ENCODE results near the gene ANKRD60. TPM values are rescaled to one million over a fixed set of nuclear protein-coding genes. Genes with fewer than 3 reads are reported as not detected.

The ANKRD60 gene
- total RNA-seq, 1 donor from 2014 or later = not detected

DNA sequence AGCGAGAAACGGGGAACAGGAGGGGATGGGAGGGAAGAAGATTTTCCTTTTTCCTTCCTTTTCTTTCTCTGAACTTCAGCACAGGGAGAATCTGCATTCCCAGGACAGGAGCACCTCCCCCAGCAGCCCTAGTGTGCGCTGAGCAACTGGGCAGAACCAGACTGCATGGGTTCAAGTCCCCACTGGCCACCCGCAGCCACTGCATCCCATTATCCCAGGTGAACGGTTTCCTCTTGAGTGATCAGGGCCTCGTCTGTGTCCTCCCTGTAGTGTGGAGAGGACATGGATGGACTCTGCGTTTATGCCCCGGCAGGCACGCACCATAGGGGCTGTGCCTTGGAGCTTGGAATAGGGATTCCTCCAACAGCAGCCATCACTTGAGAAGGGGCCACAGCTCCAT lies 53.0 kb downstream of the ANKRD60 start:
- no peak for DNase-seq (ENCODE audit: low read depth)
- no peak for TF ChIP-seq CTCF (conservative IDR thresholded peaks at IDR 0.05; ENCODE audit: low read depth, low read length)
- H3K4me3 ChIP-seq (ENCODE audit: low read depth, low read length) = no peak overlapping the region

DNA sequence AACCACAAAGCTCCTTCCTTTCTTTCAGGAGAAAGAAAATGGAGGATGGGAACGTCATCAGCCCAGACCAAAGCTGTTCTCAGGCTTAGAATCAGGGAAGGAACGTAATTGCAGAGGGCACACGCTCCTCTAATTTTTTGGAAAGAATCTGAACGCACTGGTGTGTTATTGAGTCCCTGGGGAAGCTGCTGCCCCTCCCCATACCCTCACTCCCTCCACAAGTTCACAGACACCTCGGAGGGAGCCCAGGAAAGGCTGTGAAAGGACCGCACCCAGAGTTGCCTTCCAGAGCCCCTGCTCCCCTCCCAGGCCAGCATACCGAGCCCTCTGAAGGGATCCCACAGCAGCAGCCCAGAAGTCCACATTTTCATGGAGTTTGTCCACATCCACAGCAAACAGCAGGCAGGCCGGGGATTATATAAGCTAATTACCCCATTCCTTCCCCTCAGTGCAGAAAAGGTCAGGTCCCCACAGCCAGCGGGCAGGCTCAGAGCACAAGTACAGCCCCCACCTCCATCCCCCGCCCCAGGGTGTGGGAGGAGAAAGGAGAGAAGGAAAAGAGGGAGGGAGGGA lies 53.7 kb downstream of the ANKRD60 start:
- DNase-seq (ENCODE audit: low read depth) = no peak
- no peak for TF ChIP-seq CTCF (conservative IDR thresholded peaks at IDR 0.05; ENCODE audit: low read depth, low read length)
- H3K4me3 ChIP-seq (ENCODE audit: low read depth, low read length) = no peak overlapping the region

GRCh38 chr20:58173930-58174707 lies 54.3 kb downstream of the ANKRD60 start:
- H3K4me3 ChIP-seq (ENCODE audit: low read depth, low read length) = no peak overlapping the region
- DNase-seq (ENCODE audit: low read depth) = no peak
- no peak for TF ChIP-seq CTCF (conservative IDR thresholded peaks at IDR 0.05; ENCODE audit: low read depth, low read length)

- H3K4me3 ChIP-seq (ENCODE audit: low read depth, low read length) = no peak overlapping the region
- no peak for DNase-seq (ENCODE audit: low read depth)
- TF ChIP-seq CTCF (conservative IDR thresholded peaks at IDR 0.05; ENCODE audit: low read depth, low read length) = no peak
Observed at GRCh38 chr20:58173091-58173490, 55.4 kb downstream of the ANKRD60 start.

DNA sequence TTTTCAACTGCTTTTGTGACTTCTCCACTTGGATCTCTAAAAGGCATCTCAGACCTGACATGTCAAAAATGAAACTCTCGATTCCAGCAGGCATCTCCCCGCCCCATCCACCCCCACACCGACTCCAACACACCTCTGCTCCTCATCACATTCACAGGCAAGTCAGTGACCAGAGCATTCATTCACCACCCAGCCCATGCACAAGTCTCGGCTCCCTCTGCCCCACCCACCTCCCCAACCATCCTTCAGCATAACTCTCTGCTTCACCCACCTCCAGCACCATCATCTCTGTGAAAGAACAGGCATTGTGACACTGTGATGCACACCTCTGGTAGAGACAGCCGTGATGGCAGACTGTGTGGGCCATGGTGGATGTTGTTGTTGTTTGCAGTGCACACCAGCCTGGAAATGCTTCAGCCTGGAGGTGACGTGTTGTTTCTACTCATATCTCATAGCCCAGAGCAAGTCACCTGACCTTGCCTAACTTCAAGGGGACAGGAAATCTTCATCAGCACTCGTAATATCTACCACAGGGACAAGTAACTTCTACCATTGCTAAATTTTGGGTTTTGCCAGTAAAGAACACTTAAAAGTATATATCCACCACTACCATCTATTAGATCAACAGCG lies 56.5 kb downstream of the ANKRD60 start:
- H3K4me3 ChIP-seq (ENCODE audit: low read depth, low read length) = no peak overlapping the region
- TF ChIP-seq CTCF (conservative IDR thresholded peaks at IDR 0.05; ENCODE audit: low read depth, low read length) = no peak
- DNase-seq (ENCODE audit: low read depth) = no peak

- TF ChIP-seq CTCF (conservative IDR thresholded peaks at IDR 0.05; ENCODE audit: low read depth, low read length) = no peak
- DNase-seq (ENCODE audit: low read depth) = no peak
- no peak overlapping the region for H3K4me3 ChIP-seq (ENCODE audit: low read depth, low read length)
Observed at GRCh38 chr20:58169450-58169849, 59.0 kb downstream of the ANKRD60 start.

Measured in epithelial cell of proximal tubule (primary cell).